PC-3 (cell line): ENCODE results near the gene IRF2.

ENCODE experiments used
- CTCF ChIP-seq: fragments of 300-600 bp; sonication (generic); conservative IDR thresholded peaks from 2 replicates; pipeline ENCODE4 v1.5.1; 2017; ENCODE audit warnings: antibody characterized with exemption, low read depth, mild to moderate bottlenecking, low read length
- EZH2 ChIP-seq: fragments of 300-600 bp; sonication (generic); IDR thresholded peaks from one replicate; pipeline ENCODE4 v1.6.1; 2017; ENCODE audit warnings: antibody characterized with exemption, mild to moderate bottlenecking, low read length; ENCODE audit not compliant: unreplicated experiment

DNA sequence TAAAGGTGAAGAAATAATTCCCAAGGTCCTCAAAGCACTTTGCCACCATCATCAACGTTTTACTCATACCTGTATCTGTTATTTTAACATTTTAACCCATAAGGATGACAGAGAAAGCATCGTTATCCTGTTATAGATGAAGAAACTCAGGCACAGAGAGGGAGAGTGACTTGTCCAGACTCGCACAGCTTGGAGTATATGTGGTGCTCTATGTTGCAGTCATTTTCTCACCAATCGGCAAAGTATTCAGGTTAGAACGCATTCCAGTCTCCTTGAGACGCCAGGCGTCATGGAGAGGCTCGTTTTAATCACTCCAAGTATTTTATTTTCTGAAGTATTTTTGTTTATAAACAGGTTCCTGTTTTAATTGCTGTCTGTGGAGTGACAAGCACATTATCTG, 73.5 kb downstream of the IRF2 start:
- TF ChIP-seq EZH2 (no peak), CTCF (no peak)
